Measurements from ENCODE around the gene C6orf118.

The C6orf118 gene

GRCh38 chr6:165308926-165309731, at the start of gene C6orf118:
Gene C6orf118, minus strand, starts transcription at chr6:165309605. Its CDS starts 19 bp downstream, at chr6:165309586.
- H3K9me3 Mint-ChIP-seq: no peaks in the 10 kb centered on the region
- no peaks in the 10 kb centered on the region for H3K4me1 Mint-ChIP-seq (ENCODE audit: low read depth)
- no peak within 1 kb of the TSS for H3K4me3 Mint-ChIP-seq
- no peaks in the 10 kb centered on the region for H3K27me3 Mint-ChIP-seq (ENCODE audit: low read depth)
- no peak for DNase-seq (ENCODE audit: low spot score)
- no peak within 1 kb of the TSS for H3K27ac Mint-ChIP-seq
- no peaks in the 10 kb centered on the region for H3K36me3 Mint-ChIP-seq (ENCODE audit: low read depth)

GRCh38 chr6:165345700-165346099, 36.3 kb upstream of the C6orf118 start:
- no peak for DNase-seq (ENCODE audit: low spot score)
- Mint-ChIP-seq H3K9me3 (peaks cover 17% of the 10 kb centered on the region), H3K4me1 (ENCODE audit: low read depth) (no peaks in the 10 kb centered on the region), H3K36me3 (ENCODE audit: low read depth) (no peaks in the 10 kb centered on the region), H3K27me3 (ENCODE audit: low read depth) (no peaks in the 10 kb centered on the region), H3K27ac (no peak overlapping the region), H3K4me3 (no peak overlapping the region)

- Mint-ChIP-seq H3K27ac (no peak overlapping the region), H3K9me3 (peaks cover 7% of the 10 kb centered on the region), H3K4me1 (ENCODE audit: low read depth) (no peaks in the 10 kb centered on the region), H3K4me3 (no peak overlapping the region), H3K27me3 (ENCODE audit: low read depth) (no peaks in the 10 kb centered on the region), H3K36me3 (ENCODE audit: low read depth) (no peaks in the 10 kb centered on the region)
- no peak for DNase-seq (ENCODE audit: low spot score)
Measured at GRCh38 chr6:165340532-165340931, 31.1 kb upstream of the C6orf118 start.

- H3K4me3 Mint-ChIP-seq: no peak overlapping the region
- no peaks in the 10 kb centered on the region for H3K27me3 Mint-ChIP-seq (ENCODE audit: low read depth)
- DNase-seq (ENCODE audit: low spot score): no peak
- no peaks in the 10 kb centered on the region for H3K36me3 Mint-ChIP-seq (ENCODE audit: low read depth)
- H3K4me1 Mint-ChIP-seq (ENCODE audit: low read depth): no peaks in the 10 kb centered on the region
- peaks cover 25% of the 10 kb centered on the region for H3K9me3 Mint-ChIP-seq
- H3K27ac Mint-ChIP-seq: no peak overlapping the region
Measured at GRCh38 chr6:165325609-165326008, 16.2 kb upstream of the C6orf118 start.

GRCh38 chr6:165321555-165322145, 12.2 kb upstream of the C6orf118 start:
- H3K9me3 Mint-ChIP-seq: peaks cover 37% of the 10 kb centered on the region
- no peak overlapping the region for H3K4me3 Mint-ChIP-seq
- no peaks in the 10 kb centered on the region for H3K27me3 Mint-ChIP-seq (ENCODE audit: low read depth)
- no peak for DNase-seq (ENCODE audit: low spot score)
- H3K27ac Mint-ChIP-seq: no peak overlapping the region
- no peaks in the 10 kb centered on the region for H3K4me1 Mint-ChIP-seq (ENCODE audit: low read depth)
- no peaks in the 10 kb centered on the region for H3K36me3 Mint-ChIP-seq (ENCODE audit: low read depth)

GRCh38 chr6:165321150-165321549, 11.7 kb upstream of the C6orf118 start:
- Mint-ChIP-seq H3K36me3 (ENCODE audit: low read depth) (no peaks in the 10 kb centered on the region), H3K9me3 (peaks cover 37% of the 10 kb centered on the region), H3K27me3 (ENCODE audit: low read depth) (no peaks in the 10 kb centered on the region), H3K4me3 (no peak overlapping the region), H3K4me1 (ENCODE audit: low read depth) (no peaks in the 10 kb centered on the region), H3K27ac (no peak overlapping the region)
- DNase-seq (ENCODE audit: low spot score): no peak

GRCh38 chr6:165317723-165318122, 8.3 kb upstream of the C6orf118 start:
- no peak overlapping the region for H3K4me3 Mint-ChIP-seq
- H3K36me3 Mint-ChIP-seq (ENCODE audit: low read depth): no peaks in the 10 kb centered on the region
- no peak overlapping the region for H3K27ac Mint-ChIP-seq
- no peaks in the 10 kb centered on the region for H3K4me1 Mint-ChIP-seq (ENCODE audit: low read depth)
- no peaks in the 10 kb centered on the region for H3K27me3 Mint-ChIP-seq (ENCODE audit: low read depth)
- H3K9me3 Mint-ChIP-seq: peaks cover 27% of the 10 kb centered on the region
- DNase-seq (ENCODE audit: low spot score): no peak

- no peaks in the 10 kb centered on the region for H3K27me3 Mint-ChIP-seq (ENCODE audit: low read depth)
- H3K9me3 Mint-ChIP-seq: peaks cover 6% of the 10 kb centered on the region
- no peaks in the 10 kb centered on the region for H3K4me1 Mint-ChIP-seq (ENCODE audit: low read depth)
- DNase-seq (ENCODE audit: low spot score): no peak
- no peak overlapping the region for H3K4me3 Mint-ChIP-seq
- no peaks in the 10 kb centered on the region for H3K36me3 Mint-ChIP-seq (ENCODE audit: low read depth)
- no peak overlapping the region for H3K27ac Mint-ChIP-seq
Measured at GRCh38 chr6:165306955-165307354, 2.5 kb downstream of the C6orf118 start.

- Mint-ChIP-seq H3K4me3 (no peak overlapping the region), H3K27me3 (ENCODE audit: low read depth) (no peaks in the 10 kb centered on the region), H3K36me3 (ENCODE audit: low read depth) (no peaks in the 10 kb centered on the region), H3K4me1 (ENCODE audit: low read depth) (no peaks in the 10 kb centered on the region), H3K27ac (no peak overlapping the region), H3K9me3 (peaks cover 37% of the 10 kb centered on the region)
- DNase-seq (ENCODE audit: low spot score): no peak
Measured at GRCh38 chr6:165301372-165302246, 7.8 kb downstream of the C6orf118 start.

- peaks cover 46% of the 10 kb centered on the region for H3K9me3 Mint-ChIP-seq
Measured at GRCh38 chr6:165300422-165300936, 8.9 kb downstream of the C6orf118 start.

GRCh38 chr6:165298875-165299274, 10.5 kb downstream of the C6orf118 start:
- no peak for DNase-seq (ENCODE audit: low spot score)
- Mint-ChIP-seq H3K9me3 (peaks cover 46% of the 10 kb centered on the region), H3K27ac (no peak overlapping the region), H3K4me3 (no peak overlapping the region), H3K27me3 (ENCODE audit: low read depth) (no peaks in the 10 kb centered on the region), H3K36me3 (ENCODE audit: low read depth) (no peaks in the 10 kb centered on the region), H3K4me1 (ENCODE audit: low read depth) (no peaks in the 10 kb centered on the region)

More at GRCh38 chr6:165300422-165300936, 8.9 kb downstream of the C6orf118 start:
- H3K4me3 Mint-ChIP-seq: no peak overlapping the region
- no peaks in the 10 kb centered on the region for H3K4me1 Mint-ChIP-seq (ENCODE audit: low read depth)
- no peak for DNase-seq (ENCODE audit: low spot score)
- H3K36me3 Mint-ChIP-seq (ENCODE audit: low read depth): no peaks in the 10 kb centered on the region
- no peaks in the 10 kb centered on the region for H3K27me3 Mint-ChIP-seq (ENCODE audit: low read depth)
- no peak overlapping the region for H3K27ac Mint-ChIP-seq

- no peak for DNase-seq (ENCODE audit: low spot score)
- no peak overlapping the region for H3K27ac Mint-ChIP-seq
- peaks cover 46% of the 10 kb centered on the region for H3K9me3 Mint-ChIP-seq
- no peak overlapping the region for H3K4me3 Mint-ChIP-seq
- no peaks in the 10 kb centered on the region for H3K27me3 Mint-ChIP-seq (ENCODE audit: low read depth)
- H3K36me3 Mint-ChIP-seq (ENCODE audit: low read depth): no peaks in the 10 kb centered on the region
- no peaks in the 10 kb centered on the region for H3K4me1 Mint-ChIP-seq (ENCODE audit: low read depth)
Measured at GRCh38 chr6:165298402-165298801, 11.0 kb downstream of the C6orf118 start.

- Mint-ChIP-seq H3K36me3 (ENCODE audit: low read depth) (no peaks in the 10 kb centered on the region), H3K9me3 (peaks cover 31% of the 10 kb centered on the region), H3K27me3 (ENCODE audit: low read depth) (no peaks in the 10 kb centered on the region), H3K4me1 (ENCODE audit: low read depth) (no peaks in the 10 kb centered on the region), H3K4me3 (no peak overlapping the region), H3K27ac (no peak overlapping the region)
- no peak for DNase-seq (ENCODE audit: low spot score)
Measured at GRCh38 chr6:165292657-165293056, 16.7 kb downstream of the C6orf118 start.

GRCh38 chr6:165274611-165275010, 34.8 kb downstream of the C6orf118 start:
- no peaks in the 10 kb centered on the region for H3K27me3 Mint-ChIP-seq (ENCODE audit: low read depth)
- H3K4me1 Mint-ChIP-seq (ENCODE audit: low read depth): no peaks in the 10 kb centered on the region
- no peak overlapping the region for H3K4me3 Mint-ChIP-seq
- peaks cover 37% of the 10 kb centered on the region for H3K9me3 Mint-ChIP-seq
- no peak overlapping the region for H3K27ac Mint-ChIP-seq
- no peak for DNase-seq (ENCODE audit: low spot score)
- no peaks in the 10 kb centered on the region for H3K36me3 Mint-ChIP-seq (ENCODE audit: low read depth)
